ENCODE measurements around the gene CEND1. TPM values are rescaled to one million over a fixed set of nuclear protein-coding genes. Genes with fewer than 3 reads are reported as not detected.

Gene CEND1
- total and polyA plus RNA-seq, 8 donors: 0.23 TPM; not detected in 7

- 84 to 95% (median 88%) methylated on average over 15 to 28 of the region's 28 CpGs for WGBS, 5 donors
These were observed 13.0 kb upstream of the CEND1 start for GRCh38 chr11:802693-803466.

GRCh38 chr11:802018-802617 lies 12.2 kb upstream of the CEND1 start:
- intact Hi-C loops (cut with DNase I; ENCODE audit: low total_unique reads): no loop called here
- WGBS, 5 donors: 95 to 99% (median 97%) methylated on average over 16 to 21 of the region's 21 CpGs
- Histone ChIP-seq H3K27me3 (no peaks in the 10 kb centered on the region), H3K36me3 (peaks cover 11 to 44% (median 39%) of the 10 kb centered on the region in 4 donors), H3K4me1 (peaks cover 25 to 45% (median 39%) of the 10 kb centered on the region in 4 donors), H3K9me3 (no peaks in the 10 kb centered on the region), H3K27ac (no peak overlapping the region), H3K4me3 (no peak overlapping the region)
- no peak for TF ChIP-seq POLR2AphosphoS5 (IDR thresholded peaks at IDR 0.05)
- TF ChIP-seq CTCF (IDR thresholded peaks at IDR 0.05): no peak
- TF ChIP-seq EP300 (IDR thresholded peaks at IDR 0.05): no peak
- TF ChIP-seq POLR2A (IDR thresholded peaks at IDR 0.05): no peak
- no peak for DNase-seq

More at GRCh38 chr11:802693-803466, 13.0 kb upstream of the CEND1 start:
- no peak for DNase-seq
- H3K27me3 ChIP-seq: no peaks in the 10 kb centered on the region
- H3K27ac ChIP-seq: no peak overlapping the region
- H3K9me3 ChIP-seq: no peaks in the 10 kb centered on the region
- TF ChIP-seq CTCF (IDR thresholded peaks at IDR 0.05): no peak
- no peak for TF ChIP-seq EP300 (IDR thresholded peaks at IDR 0.05)
- TF ChIP-seq POLR2AphosphoS5 (IDR thresholded peaks at IDR 0.05): no peak
- no peak for TF ChIP-seq POLR2A (IDR thresholded peaks at IDR 0.05)
- peaks cover 11 to 44% (median 39%) of the 10 kb centered on the region in 4 donors for H3K36me3 ChIP-seq
- H3K4me3 ChIP-seq: no peak overlapping the region
- intact Hi-C loops (cut with DNase I; ENCODE audit: low total_unique reads): no loop called here
- H3K4me1 ChIP-seq: peaks cover 23 to 44% (median 34%) of the 10 kb centered on the region in 4 donors

- Histone ChIP-seq H3K9me3 (no peaks in the 10 kb centered on the region), H3K36me3 (peaks cover 11 to 44% (median 39%) of the 10 kb centered on the region in 4 donors), H3K4me1 (peaks cover 33 to 52% (median 48%) of the 10 kb centered on the region in 4 donors), H3K27ac (no peak overlapping the region), H3K4me3 (no peak overlapping the region), H3K27me3 (no peaks in the 10 kb centered on the region)
- TF ChIP-seq CTCF (IDR thresholded peaks at IDR 0.05): no peak
- no peak for TF ChIP-seq POLR2AphosphoS5 (IDR thresholded peaks at IDR 0.05)
- TF ChIP-seq EP300 (IDR thresholded peaks at IDR 0.05): no peak
- no peak for TF ChIP-seq POLR2A (IDR thresholded peaks at IDR 0.05)
- intact Hi-C loops (cut with DNase I; ENCODE audit: low total_unique reads): no loop called here
- WGBS, 5 donors: 86 to 90% (median 88%) methylated on average over 8 to 20 of the region's 20 CpGs
- DNase-seq: no peak
These were observed 11.3 kb upstream of the CEND1 start for GRCh38 chr11:801097-801780.

GRCh38 chr11:800473-800872 lies 10.6 kb upstream of the CEND1 start:
- Histone ChIP-seq H3K36me3 (peaks cover 11 to 44% (median 39%) of the 10 kb centered on the region in 4 donors), H3K4me3 (no peak overlapping the region), H3K9me3 (no peaks in the 10 kb centered on the region), H3K27me3 (no peaks in the 10 kb centered on the region), H3K27ac (no peak overlapping the region), H3K4me1 (peaks cover 30 to 51% (median 49%) of the 10 kb centered on the region in 4 donors)
- TF ChIP-seq POLR2A (IDR thresholded peaks at IDR 0.05) (no peak), EP300 (IDR thresholded peaks at IDR 0.05) (no peak), POLR2AphosphoS5 (IDR thresholded peaks at IDR 0.05) (no peak), CTCF (IDR thresholded peaks at IDR 0.05) (no peak)
- 90 to 96% (median 95%) methylated on average over 16 to 30 of the region's 30 CpGs for WGBS, 5 donors
- no peak for DNase-seq
- intact Hi-C loops (cut with DNase I; ENCODE audit: low total_unique reads): no loop called here

Data from stomach (tissue), 9 donors.